8988T (cell line): Measurements from ENCODE around the gene HRH1.

Experiments used
- DNase-seq: peaks from one replicate; pipeline ENCODE4 v3.0.0; 2011

Gene HRH1

GRCh38 chr3:11287404-11287803 lies 133.1 kb downstream of the HRH1 start:
- no peak for DNase-seq

- DNase-seq, result no peak
These were observed 133.8 kb downstream of the HRH1 start for GRCh38 chr3:11288021-11288491.

- DNase-seq, result no peak
These were observed 134.7 kb downstream of the HRH1 start for GRCh38 chr3:11288786-11289637.

- DNase-seq, result no peak
These were observed 135.6 kb downstream of the HRH1 start for GRCh38 chr3:11289864-11290263.

GRCh38 chr3:11290743-11291680 lies 136.7 kb downstream of the HRH1 start:
- DNase-seq, result no peak

- no peak for DNase-seq
These were observed 137.5 kb downstream of the HRH1 start for GRCh38 chr3:11291808-11292207.

GRCh38 chr3:11297126-11297525 lies 142.8 kb downstream of the HRH1 start:
- DNase-seq, result no peak

GRCh38 chr3:11300970-11301369 lies 146.7 kb downstream of the HRH1 start:
- no peak for DNase-seq

- no peak for DNase-seq
These were observed 148.2 kb downstream of the HRH1 start for GRCh38 chr3:11302444-11302843.

- no peak for DNase-seq
These were observed 149.9 kb downstream of the HRH1 start for GRCh38 chr3:11304175-11304574.

GRCh38 chr3:11305509-11305908 lies 151.2 kb downstream of the HRH1 start:
- DNase-seq, result no peak

GRCh38 chr3:11306817-11307589 lies 152.7 kb downstream of the HRH1 start:
- DNase-seq, result no peak

GRCh38 chr3:11307830-11308432 lies 153.6 kb downstream of the HRH1 start:
- no peak for DNase-seq

GRCh38 chr3:11310258-11310657 lies 156.0 kb downstream of the HRH1 start:
- DNase-seq, result no peak

GRCh38 chr3:11312166-11312565 lies 157.9 kb downstream of the HRH1 start:
- no peak for DNase-seq
